Mucosa of descending colon (tissue), 3 donors: Measurements from ENCODE around the gene IRX5. TPM values are rescaled to one million over a fixed set of nuclear protein-coding genes. Genes with fewer than 3 reads are reported as not detected.

ENCODE experiments used
- ATAC-seq: fragments of 200-7000 bp; cut with Tn5 transposase; one replicate; pipeline ENCODE4 v1.9.1; 2020; ENCODE audit warnings: mild to moderate bottlenecking, moderate library complexity
- DNase-seq, 3 donors: peaks; one replicate each; pipeline ENCODE4 v3.0.0-alpha.2; 2020
- H3K36me3 ChIP-seq: fragments of 200-600 bp; one replicate; pipeline ENCODE4 v1.8.0; 2021; ENCODE audit warnings: low read depth, mild to moderate bottlenecking
- H3K4me1 ChIP-seq: fragments of 200-600 bp; one replicate; pipeline ENCODE4 v1.8.0; 2021; ENCODE audit warnings: low read depth, mild to moderate bottlenecking
- H3K4me3 ChIP-seq: fragments of 200-600 bp; one replicate; pipeline ENCODE4 v1.8.0; 2021; ENCODE audit warnings: mild to moderate bottlenecking
- H3K9me3 ChIP-seq: fragments of 200-600 bp; one replicate; pipeline ENCODE4 v1.8.0; 2021; ENCODE audit warnings: mild to moderate bottlenecking
- CTCF ChIP-seq: fragments of 200-600 bp; IDR thresholded peaks from one replicate; pipeline ENCODE4 v1.8.0; 2022; ENCODE audit warnings: antibody characterized with exemption, mild to moderate bottlenecking
- intact Hi-C, 2 donors: fragments of 100-400 bp; cut with DNase I in 1 of 2; cut with micrococcal nuclease in 1 of 2; formaldehyde crosslinking; loops; one replicate each; pipeline versions ENCODE4 v1.11.0 to v1.11.1; 2022; cut with DNase I, micrococcal nuclease
- total RNA-seq, 3 donors: library from RNA; stranded (reverse); fragmentation: NEBNext Ultra II Directional in 2 of 3; extraction: Animal tissue kit (Norgen Biotek cat#: 25700) in 2 of 3; gene quantifications; one replicate each; pipeline versions ENCODE4 v1.2.1 to v1.2.4, GENCODE V29; 2021 to 2023
- donor health status: DM: no; HTN: no; CAD: no; lungs with moderate emphysema.
- donor health status: DM: no; HTN: no; CAD: no.
- donor health status: DM: no; HTN: yes; CAD: no.

The IRX5 gene
- total RNA-seq, 3 donors from 2014 or later: not detected

GRCh38 chr16:54935266-54935968, 4.8 kb downstream of the IRX5 start:
- Histone ChIP-seq H3K4me3 (no peak overlapping the region), H3K4me1 (peaks cover 18% of the 10 kb centered on the region), H3K36me3 (no peaks in the 10 kb centered on the region), H3K9me3 (no peaks in the 10 kb centered on the region)
- DNase-seq (no peak), ATAC-seq (no peak)
- intact Hi-C loops: no loop called here
- no peak for TF ChIP-seq CTCF

DNA sequence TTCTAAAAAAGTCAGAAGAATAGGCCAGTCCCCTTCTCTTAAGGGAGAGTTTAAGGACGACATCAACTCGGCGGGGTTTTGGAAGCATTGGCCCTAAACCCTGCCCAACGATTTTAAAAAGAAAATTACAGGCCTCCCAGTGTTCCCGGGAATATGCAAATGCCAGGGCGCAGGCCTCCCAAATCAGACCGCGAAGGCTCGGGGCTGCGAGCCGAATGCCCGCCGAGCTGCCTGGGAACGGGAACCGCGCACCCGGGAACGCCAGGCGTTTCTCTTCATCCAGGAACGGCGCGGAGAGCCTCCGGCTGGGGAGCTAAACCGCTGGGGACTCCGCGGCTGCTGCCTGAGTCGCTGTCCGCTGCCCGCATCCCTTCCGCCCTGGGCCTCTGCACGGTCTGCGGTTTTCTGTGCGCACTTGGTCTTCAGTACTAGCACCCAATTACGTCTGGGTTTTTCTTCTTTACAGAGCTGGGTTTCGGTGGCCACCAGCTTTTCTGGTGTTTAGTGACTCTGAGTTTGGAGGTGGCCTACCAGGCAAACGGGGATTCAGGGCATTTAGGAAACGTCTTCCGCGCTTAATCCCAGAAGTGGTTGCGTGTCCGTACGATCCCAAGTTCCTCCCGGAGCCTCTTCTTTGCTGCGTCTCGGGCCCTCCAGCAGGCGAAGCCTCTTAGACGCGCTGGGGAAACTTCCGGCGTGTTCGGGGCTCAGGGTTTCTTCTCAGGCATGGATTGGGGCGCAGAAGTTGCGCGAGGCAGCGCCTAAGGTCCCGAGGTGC, 5.7 kb downstream of the IRX5 start:
- DNase-seq (peak in 1 of 3 donors; percentile 37), ATAC-seq (peak; percentile 36)
- Histone ChIP-seq H3K4me3 (no peak overlapping the region), H3K36me3 (no peaks in the 10 kb centered on the region), H3K4me1 (peaks cover 18% of the 10 kb centered on the region), H3K9me3 (no peaks in the 10 kb centered on the region)
- TF ChIP-seq CTCF: no peak
- intact Hi-C loops: no loop called here

- no peaks in the 10 kb centered on the region for H3K9me3 ChIP-seq
These were observed 6.5 kb downstream of the IRX5 start for GRCh38 chr16:54936979-54937670.

GRCh38 chr16:54937671-54938211, 7.1 kb downstream of the IRX5 start:
- no peak overlapping the region for H3K4me3 ChIP-seq
- DNase-seq (no peak), ATAC-seq (no peak)
- no peaks in the 10 kb centered on the region for H3K9me3 ChIP-seq
- no peak for TF ChIP-seq CTCF
- intact Hi-C loops: no loop called here
- no peaks in the 10 kb centered on the region for H3K36me3 ChIP-seq
- H3K4me1 ChIP-seq: peaks cover 17% of the 10 kb centered on the region

More at GRCh38 chr16:54936979-54937670, 6.5 kb downstream of the IRX5 start:
- peaks cover 18% of the 10 kb centered on the region for H3K4me1 ChIP-seq
- TF ChIP-seq CTCF: no peak
- no peak overlapping the region for H3K4me3 ChIP-seq
- ATAC-seq: peak; percentile 57
- intact Hi-C loops: no loop called here
- DNase-seq: peak in 1 of 3 donors; percentile 34
- no peaks in the 10 kb centered on the region for H3K36me3 ChIP-seq

- H3K36me3 ChIP-seq: no peaks in the 10 kb centered on the region
- intact Hi-C loops: no loop called here
- no peak for TF ChIP-seq CTCF
- H3K4me3 ChIP-seq: no peak overlapping the region
- H3K4me1 ChIP-seq: peaks cover 15% of the 10 kb centered on the region
- no peaks in the 10 kb centered on the region for H3K9me3 ChIP-seq
- DNase-seq: no peak
- no peak for ATAC-seq
These were observed 7.8 kb downstream of the IRX5 start for GRCh38 chr16:54938212-54939028.
